DND-41 (cell line): ENCODE measurements around the gene LRRIQ1.

Source experiments
- ATAC-seq: fragments of 200-7000 bp; cut with Tn5 transposase; 3 replicates; pipeline ENCODE4 v1.9.1; 2021; ENCODE audit warnings: low read depth; ENCODE audit not compliant: insufficient read depth
- DNase-seq: peaks from one replicate; pipeline ENCODE4 v3.0.0-alpha.2; 2020
- H2AFZ ChIP-seq: 2 replicates; pipeline ENCODE4 v1.6.0; 2012; ENCODE audit warnings: low read depth, low read length
- H3K27ac ChIP-seq: 2 replicates; pipeline ENCODE4 v1.5.1; 2012; ENCODE audit warnings: low read length, inconsistent platforms
- H3K27me3 ChIP-seq: fragments of 200-600 bp; sonication (generic); 2 replicates; pipeline ENCODE4 v1.6.0; 2012; ENCODE audit warnings: low read length, mild to moderate bottlenecking, inconsistent platforms; ENCODE audit not compliant: insufficient read depth, poor library complexity
- H3K36me3 ChIP-seq: 2 replicates; pipeline ENCODE4 v1.5.1; 2012; ENCODE audit warnings: low read length, inconsistent platforms; ENCODE audit not compliant: insufficient read depth
- H3K4me1 ChIP-seq: 2 replicates; pipeline ENCODE4 v1.5.1; 2012; ENCODE audit warnings: mild to moderate bottlenecking, low read length; ENCODE audit not compliant: insufficient read depth
- H3K4me2 ChIP-seq: 2 replicates; pipeline ENCODE4 v1.6.0; 2012; ENCODE audit warnings: mild to moderate bottlenecking, moderate library complexity, low read length, inconsistent platforms; ENCODE audit not compliant: insufficient read depth
- H3K4me3 ChIP-seq, 2 experiments: fragments of 200-600 bp in 1 of 2; shearing (Covaris generic) in 1 of 2; 2 replicates each; pipeline ENCODE4 v1.5.1; 2012 to 2016; ENCODE audit warnings: inconsistent platforms in 2 of 2, low read length in 2 of 2, mild to moderate bottlenecking in 2 of 2, low read depth in 1 of 2, moderate library complexity in 1 of 2
- H3K79me2 ChIP-seq: 2 replicates; pipeline ENCODE4 v1.6.0; 2012; ENCODE audit warnings: low read length, inconsistent platforms; ENCODE audit not compliant: insufficient read depth
- H3K9ac ChIP-seq: 2 replicates; pipeline ENCODE4 v1.6.0; 2012; ENCODE audit warnings: low read depth, mild to moderate bottlenecking, inconsistent platforms, low read length, moderate library complexity
- H3K9me3 ChIP-seq: 2 replicates; pipeline ENCODE4 v1.5.1; 2012; ENCODE audit warnings: low read length, moderate library complexity, mild to moderate bottlenecking, inconsistent platforms; ENCODE audit not compliant: insufficient read depth, severe bottlenecking
- H4K20me1 ChIP-seq: 2 replicates; pipeline ENCODE4 v1.6.0; 2012; ENCODE audit warnings: low read length; ENCODE audit not compliant: insufficient read depth
- CTCF ChIP-seq: IDR thresholded peaks from 2 replicates; pipeline ENCODE4 v1.5.1; 2012; ENCODE audit warnings: borderline replicate concordance, low read length, moderate library complexity, mild to moderate bottlenecking; ENCODE audit not compliant: poor library complexity, severe bottlenecking; ENCODE audit errors: extremely low read depth
- EZH2 ChIP-seq: IDR thresholded peaks from 3 replicates; pipeline ENCODE4 v1.6.1; 2012; ENCODE audit warnings: borderline replicate concordance, low read depth, mild to moderate bottlenecking, moderate library complexity, low read length, inconsistent platforms; ENCODE audit not compliant: severe bottlenecking

The LRRIQ1 gene

GRCh38 chr12:85182699-85183098 is 146.5 kb downstream of the LRRIQ1 start:
- Histone ChIP-seq H3K36me3 (no peaks in the 10 kb centered on the region), H3K27ac (no peak overlapping the region), H3K9me3 (no peaks in the 10 kb centered on the region), H3K27me3 (no peaks in the 10 kb centered on the region), H3K4me2 (no peak overlapping the region), H4K20me1 (no peaks in the 10 kb centered on the region), H3K9ac (no peak overlapping the region), H2AFZ (no peak overlapping the region), H3K4me3 (no peak overlapping the region), H3K4me1 (no peaks in the 10 kb centered on the region), H3K79me2 (no peaks in the 10 kb centered on the region)
- no peak for DNase-seq
- ATAC-seq, result no peak
- TF ChIP-seq EZH2, result no peak
- no peak for TF ChIP-seq CTCF

DNA sequence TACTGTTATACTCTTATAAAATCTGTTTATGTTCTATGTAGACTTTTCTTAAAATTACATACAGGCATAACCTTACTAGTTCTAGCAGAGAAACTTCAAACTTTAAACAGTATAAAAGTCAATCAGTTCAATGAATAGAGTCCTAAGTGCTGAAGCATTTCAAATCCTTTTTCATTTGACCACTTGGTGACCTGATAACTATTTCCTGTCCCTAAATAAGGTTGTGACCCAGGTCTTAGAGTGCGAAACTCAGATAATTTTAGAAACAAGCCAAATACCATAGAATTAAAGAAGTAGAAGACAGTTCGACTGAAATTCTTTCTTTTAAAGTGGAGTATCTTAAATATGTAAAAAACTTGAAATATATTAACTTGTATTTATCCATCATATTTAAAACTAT is 147.7 kb downstream of the LRRIQ1 start:
- Histone ChIP-seq H3K36me3 (no peaks in the 10 kb centered on the region), H4K20me1 (no peaks in the 10 kb centered on the region), H3K9me3 (no peaks in the 10 kb centered on the region), H3K27me3 (no peaks in the 10 kb centered on the region), H3K4me1 (no peaks in the 10 kb centered on the region), H3K9ac (no peak overlapping the region), H2AFZ (no peak overlapping the region), H3K27ac (no peak overlapping the region), H3K4me3 (no peak overlapping the region), H3K79me2 (no peaks in the 10 kb centered on the region), H3K4me2 (no peak overlapping the region)
- no peak for ATAC-seq
- DNase-seq, result no peak
- no peak for TF ChIP-seq EZH2
- TF ChIP-seq CTCF, result no peak

GRCh38 chr12:85186236-85186635 is 150.1 kb downstream of the LRRIQ1 start:
- H3K27me3 ChIP-seq, result no peaks in the 10 kb centered on the region
- H3K9ac ChIP-seq, result no peak overlapping the region
- no peaks in the 10 kb centered on the region for H3K36me3 ChIP-seq
- H3K4me1 ChIP-seq, result no peaks in the 10 kb centered on the region
- H4K20me1 ChIP-seq, result no peaks in the 10 kb centered on the region
- H3K4me3 ChIP-seq, result no peak overlapping the region
- H2AFZ ChIP-seq, result no peak overlapping the region
- TF ChIP-seq CTCF (no peak), EZH2 (no peak)
- ATAC-seq (no peak), DNase-seq (no peak)
- no peak overlapping the region for H3K27ac ChIP-seq
- no peaks in the 10 kb centered on the region for H3K9me3 ChIP-seq
- H3K79me2 ChIP-seq, result no peaks in the 10 kb centered on the region
- no peak overlapping the region for H3K4me2 ChIP-seq

DNA sequence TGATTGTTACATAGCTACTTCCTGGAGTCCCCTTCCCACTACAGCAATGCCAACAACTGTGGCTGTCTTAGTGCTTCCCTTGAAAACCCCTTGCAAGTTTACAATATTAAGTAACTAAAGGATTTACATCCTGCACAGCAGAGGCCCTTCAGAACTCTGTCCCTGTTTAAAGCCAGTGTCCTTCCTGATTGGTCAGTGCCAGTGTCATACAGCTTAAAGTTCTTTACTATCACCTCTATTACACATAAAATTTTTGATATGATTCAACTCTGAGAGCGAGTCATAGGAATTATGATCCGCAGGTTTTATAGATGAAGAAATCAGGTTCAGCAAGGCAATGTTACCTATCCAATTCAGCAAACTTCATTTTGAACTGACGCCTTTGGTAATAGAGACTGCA is 152.5 kb downstream of the LRRIQ1 start:
- H3K4me2 ChIP-seq, result no peak overlapping the region
- H3K36me3 ChIP-seq, result no peaks in the 10 kb centered on the region
- no peak for DNase-seq
- TF ChIP-seq CTCF (no peak), EZH2 (no peak)
- no peak overlapping the region for H3K27ac ChIP-seq
- no peak for ATAC-seq
- H4K20me1 ChIP-seq, result no peaks in the 10 kb centered on the region
- H3K27me3 ChIP-seq, result no peaks in the 10 kb centered on the region
- H3K9ac ChIP-seq, result no peak overlapping the region
- no peaks in the 10 kb centered on the region for H3K79me2 ChIP-seq
- H3K4me1 ChIP-seq, result no peaks in the 10 kb centered on the region
- no peaks in the 10 kb centered on the region for H3K9me3 ChIP-seq
- H2AFZ ChIP-seq, result no peak overlapping the region
- H3K4me3 ChIP-seq, result no peak overlapping the region
